CD8-positive, alpha-beta memory T cell (primary cell): ENCODE results near the gene XAGE1B. TPM values are rescaled to one million over a fixed set of nuclear protein-coding genes. Genes with fewer than 3 reads are reported as not detected.
"Not testable (repeated sequence)": the region's sequence is repeated elsewhere in the genome, so short reads cannot be mapped to it uniquely, and the experiment has no call there.

Source experiments
- CTCF ChIA-PET: fragments of 350-600 bp; sonication (Branson Sonifier 250); formaldehyde crosslinking; loops from one replicate; lab custom pipeline; 2021; ENCODE audit warnings: antibody characterized with exemption; lab: Charles Lee
- POLR2A ChIA-PET: fragments of 350-600 bp; sonication (Branson Sonifier 250); formaldehyde crosslinking; loops from one replicate; lab custom pipeline; 2021; ENCODE audit warnings: antibody characterized with exemption; lab: Charles Lee
- DNase-seq, 5 donors: peaks; one replicate each; pipeline versions ENCODE4 v3.0.0 to v3.0.0-alpha.2; 2020 to 2022; ENCODE audit warnings: mixed read lengths in 1 of 5
- H3K27ac ChIP-seq: one replicate; pipeline ENCODE4 v1.7.0; 2013; ENCODE audit warnings: low read depth, mild to moderate bottlenecking, low read length, moderate library complexity
- H3K27me3 ChIP-seq: 2 replicates; pipeline ENCODE4 v1.7.0; 2013; ENCODE audit warnings: low read length, mild to moderate bottlenecking; ENCODE audit not compliant: insufficient read depth, poor library complexity, severe bottlenecking
- H3K36me3 ChIP-seq: 2 replicates; pipeline ENCODE4 v1.7.0; 2013; ENCODE audit warnings: mild to moderate bottlenecking, low read length, moderate library complexity; ENCODE audit not compliant: insufficient read depth
- H3K4me1 ChIP-seq: 2 replicates; pipeline ENCODE4 v1.7.0; 2013; ENCODE audit warnings: mild to moderate bottlenecking, low read length, moderate library complexity; ENCODE audit not compliant: insufficient read depth
- H3K4me3 ChIP-seq: 2 replicates; pipeline ENCODE4 v1.7.0; 2013; ENCODE audit warnings: mild to moderate bottlenecking, low read length
- H3K9me3 ChIP-seq: 2 replicates; pipeline ENCODE4 v1.7.0; 2013; ENCODE audit warnings: mild to moderate bottlenecking, low read length
- H3K27ac Mint-ChIP-seq, 8 donors: one replicate each; pipeline ENCODE4 v1.8.0; 2020 to 2021; ENCODE audit warnings: mixed read lengths in 8 of 8, mild to moderate bottlenecking in 6 of 8, inconsistent platforms in 3 of 8, moderate library complexity in 3 of 8
- H3K27me3 Mint-ChIP-seq, 2 donors: one replicate each; pipeline ENCODE4 v1.8.0; 2020 to 2021; ENCODE audit warnings: mixed read lengths in 2 of 2, mild to moderate bottlenecking in 1 of 2, moderate library complexity in 1 of 2
- H3K36me3 Mint-ChIP-seq, 3 donors: one replicate each; pipeline ENCODE4 v1.8.0; 2020 to 2021; ENCODE audit warnings: mixed read lengths in 3 of 3, inconsistent platforms in 1 of 3, mild to moderate bottlenecking in 1 of 3
- H3K4me1 Mint-ChIP-seq, 3 donors: one replicate each; pipeline ENCODE4 v1.8.0; 2020 to 2021; ENCODE audit warnings: mixed read lengths in 3 of 3, inconsistent platforms in 1 of 3, mild to moderate bottlenecking in 1 of 3
- H3K4me3 Mint-ChIP-seq, 7 donors: one replicate each; pipeline ENCODE4 v1.8.0; 2020 to 2021; ENCODE audit warnings: mixed read lengths in 7 of 7, mild to moderate bottlenecking in 6 of 7, moderate library complexity in 4 of 7, inconsistent platforms in 2 of 7
- H3K9me3 Mint-ChIP-seq, 5 donors: one replicate each; pipeline ENCODE4 v1.8.0; 2020 to 2022; ENCODE audit warnings: mixed read lengths in 5 of 5, mild to moderate bottlenecking in 3 of 5, moderate library complexity in 2 of 5, inconsistent platforms in 1 of 5
- polyA plus RNA-seq: library from polyadenylated mRNA; unstranded; fragments of 300-500 nt; fragmentation: Illumina TruSeq; gene quantifications from one replicate; pipeline ENCODE4 v1.2.3, GENCODE V29; 2021
- total RNA-seq, 2 experiments: library from RNA; stranded (reverse); gene quantifications; one replicate each; pipeline ENCODE4 v1.2.3, GENCODE V29; 2021

XAGE1B gene, protein sequence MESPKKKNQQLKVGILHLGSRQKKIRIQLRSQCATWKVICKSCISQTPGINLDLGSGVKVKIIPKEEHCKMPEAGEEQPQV
- total RNA-seq = not detected
- polyA plus RNA-seq = not detected

DNA sequence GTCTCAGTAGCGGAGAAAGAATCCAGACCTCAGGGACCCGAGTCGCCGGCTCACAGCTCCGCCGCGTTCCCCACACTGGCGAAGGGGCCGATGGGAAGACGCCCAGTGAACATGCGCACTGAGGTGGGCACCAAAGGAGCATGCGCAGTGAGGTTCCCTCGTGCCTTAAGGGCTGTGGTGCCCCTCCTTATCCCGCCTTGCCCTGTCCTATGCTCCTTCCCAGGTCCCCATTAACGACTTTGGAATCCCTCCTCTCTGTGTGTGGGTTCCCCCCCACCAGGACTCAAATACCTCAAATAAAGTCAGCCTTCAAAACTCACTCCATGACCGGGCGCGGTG, at the start of gene XAGE1B:
Gene XAGE1B, minus strand, starts transcription at position 77 of the 339 bp plus-strand sequence. CDS start 1,536 bp downstream, outside the sequence.
- DNase-seq, H3K9me3 Mint-ChIP-seq, H3K27me3 ChIP-seq, H3K27ac Mint-ChIP-seq, H3K27me3 Mint-ChIP-seq, POLR2A ChIA-PET, CTCF ChIA-PET, H3K4me3 Mint-ChIP-seq, H3K36me3 Mint-ChIP-seq, H3K36me3 ChIP-seq, H3K4me3 ChIP-seq, H3K9me3 ChIP-seq, H3K27ac ChIP-seq, H3K4me1 Mint-ChIP-seq, H3K4me1 ChIP-seq: not testable (repeated sequence)

DNA sequence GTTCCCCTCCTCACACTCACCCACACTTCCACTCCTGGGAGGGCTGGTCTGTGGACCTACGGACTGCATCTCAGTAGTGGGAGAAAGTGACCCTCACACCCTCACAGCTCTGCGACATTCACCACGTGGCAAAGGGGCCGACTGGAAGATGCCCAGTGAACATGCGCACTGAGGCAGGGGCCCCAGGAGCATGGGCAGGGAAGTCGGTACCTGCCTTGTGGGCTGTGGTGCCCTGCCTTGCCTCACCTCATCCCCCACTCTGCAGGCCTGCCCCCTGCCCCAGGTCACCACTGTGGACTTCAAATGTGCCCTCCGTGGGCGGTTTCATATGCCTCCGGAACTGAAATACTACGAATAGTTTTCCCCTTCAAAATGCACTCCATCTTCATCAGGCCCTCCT, 46.2 kb upstream of the XAGE1B start:
- CTCF ChIA-PET = no interaction called here
- Histone ChIP-seq H3K36me3 (no peaks in the 10 kb centered on the region), H3K27ac (no peak overlapping the region), H3K27me3 (no peaks in the 10 kb centered on the region), H3K4me3 (no peak overlapping the region), H3K4me1 (no peaks in the 10 kb centered on the region), H3K9me3 (no peaks in the 10 kb centered on the region)
- Mint-ChIP-seq H3K27me3 (peaks cover 4 to 6% of the 10 kb centered on the region in 2 donors), H3K36me3 (no peaks in the 10 kb centered on the region), H3K27ac (no peak overlapping the region), H3K9me3 (peaks cover 0 to 2% (median 0%) of the 10 kb centered on the region in 5 donors), H3K4me1 (no peaks in the 10 kb centered on the region), H3K4me3 (no peak overlapping the region)
- POLR2A ChIA-PET = no interaction called here
- no peak for DNase-seq

DNA sequence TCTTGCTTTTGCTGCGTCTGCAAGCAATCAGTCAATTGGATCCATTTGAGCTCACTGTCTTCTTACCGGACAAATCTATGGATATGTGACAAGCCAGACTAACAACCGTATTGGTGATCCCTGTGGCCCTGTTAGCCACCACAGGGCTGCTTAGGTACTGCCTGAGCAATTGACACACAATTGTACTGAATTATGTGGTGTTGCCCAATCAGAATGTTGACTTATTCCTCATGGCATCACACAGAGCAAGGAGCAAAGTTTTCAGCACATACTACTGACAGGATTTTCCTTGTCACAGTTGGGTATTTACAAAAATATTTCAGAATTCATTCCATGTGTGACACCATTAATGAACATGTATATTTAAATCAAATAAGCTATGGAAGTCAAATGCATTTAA, 41.3 kb upstream of the XAGE1B start:
- Mint-ChIP-seq H3K4me1 (no peaks in the 10 kb centered on the region), H3K27ac (no peak overlapping the region), H3K36me3 (no peaks in the 10 kb centered on the region), H3K27me3 (peaks cover 0 to 1% of the 10 kb centered on the region in 2 donors), H3K4me3 (no peak overlapping the region), H3K9me3 (no peaks in the 10 kb centered on the region)
- Histone ChIP-seq H3K9me3 (no peaks in the 10 kb centered on the region), H3K27ac (no peak overlapping the region), H3K36me3 (no peaks in the 10 kb centered on the region), H3K27me3 (no peaks in the 10 kb centered on the region), H3K4me3 (no peak overlapping the region), H3K4me1 (no peaks in the 10 kb centered on the region)
- POLR2A ChIA-PET = no interaction called here
- DNase-seq = no peak
- CTCF ChIA-PET = no interaction called here

DNA sequence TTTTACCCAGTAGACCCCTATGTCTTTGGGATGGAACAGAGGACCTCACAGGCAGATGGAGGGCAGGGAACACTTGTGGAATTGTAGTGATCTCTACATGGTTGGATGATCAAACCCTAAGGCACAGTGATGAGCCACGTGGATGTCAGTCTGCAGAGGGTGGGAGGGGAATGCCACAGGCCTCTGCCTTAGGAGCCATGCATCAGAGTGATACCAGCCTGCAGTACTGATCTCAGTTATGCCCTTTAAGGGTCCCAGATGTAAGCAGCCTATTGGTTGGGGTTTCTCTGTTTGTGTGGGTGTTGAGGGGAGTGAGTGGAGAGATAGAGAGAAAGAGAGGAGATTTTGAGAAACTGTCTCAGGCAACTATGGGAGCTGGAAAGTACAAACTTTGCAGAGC, 39.9 kb upstream of the XAGE1B start:
- POLR2A ChIA-PET = no interaction called here
- H3K36me3 Mint-ChIP-seq = no peaks in the 10 kb centered on the region
- H3K4me3 ChIP-seq = no peak overlapping the region
- H3K27me3 ChIP-seq = no peaks in the 10 kb centered on the region
- H3K27me3 Mint-ChIP-seq = peaks cover 0 to 5% of the 10 kb centered on the region in 2 donors
- no peaks in the 10 kb centered on the region for H3K9me3 ChIP-seq
- H3K4me1 Mint-ChIP-seq = no peaks in the 10 kb centered on the region
- no peak overlapping the region for H3K4me3 Mint-ChIP-seq
- no peak overlapping the region for H3K27ac ChIP-seq
- CTCF ChIA-PET = no interaction called here
- H3K27ac Mint-ChIP-seq = no peak overlapping the region
- H3K36me3 ChIP-seq = no peaks in the 10 kb centered on the region
- DNase-seq = no peak
- no peaks in the 10 kb centered on the region for H3K9me3 Mint-ChIP-seq
- no peaks in the 10 kb centered on the region for H3K4me1 ChIP-seq

DNA sequence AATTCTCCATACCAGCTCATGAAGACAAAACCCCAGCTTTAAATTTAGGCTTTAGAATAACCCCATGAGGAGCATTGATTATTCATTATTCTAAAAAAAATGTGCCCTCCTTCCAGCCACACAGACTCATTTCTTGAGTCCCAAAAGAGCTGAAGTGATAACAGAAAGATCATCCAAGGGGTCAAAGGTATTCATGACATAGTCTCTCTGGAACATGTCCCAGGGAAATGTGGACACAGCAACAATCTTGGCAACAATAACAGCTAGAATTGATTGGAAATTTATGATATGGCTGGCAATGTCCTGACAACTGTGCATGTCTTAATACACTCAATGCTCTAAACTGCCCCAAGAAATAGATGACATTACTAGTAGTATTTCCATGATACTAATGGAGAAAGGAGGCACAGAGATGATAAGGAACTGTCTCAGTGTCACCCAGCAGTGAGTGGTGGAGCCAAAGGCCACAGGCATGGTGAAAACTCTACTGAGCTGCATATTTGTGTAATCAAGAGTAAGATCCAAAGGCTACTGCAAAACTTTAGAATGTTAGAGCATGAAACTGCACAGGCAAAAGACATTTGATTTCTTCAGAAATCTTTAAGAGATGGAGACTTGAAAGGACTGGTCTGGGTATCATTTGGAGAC, 37.3 kb upstream of the XAGE1B start:
- no peaks in the 10 kb centered on the region for H3K9me3 ChIP-seq
- Mint-ChIP-seq H3K27ac (no peak overlapping the region), H3K4me1 (no peaks in the 10 kb centered on the region), H3K36me3 (no peaks in the 10 kb centered on the region), H3K4me3 (no peak overlapping the region), H3K27me3 (peaks cover 0 to 6% of the 10 kb centered on the region in 2 donors), H3K9me3 (no peaks in the 10 kb centered on the region)
- no peaks in the 10 kb centered on the region for H3K36me3 ChIP-seq
- ChIA-PET POLR2A (no interaction called here), CTCF (no interaction called here)
- no peaks in the 10 kb centered on the region for H3K27me3 ChIP-seq
- no peak overlapping the region for H3K4me3 ChIP-seq
- no peak overlapping the region for H3K27ac ChIP-seq
- no peak for DNase-seq
- no peaks in the 10 kb centered on the region for H3K4me1 ChIP-seq

DNA sequence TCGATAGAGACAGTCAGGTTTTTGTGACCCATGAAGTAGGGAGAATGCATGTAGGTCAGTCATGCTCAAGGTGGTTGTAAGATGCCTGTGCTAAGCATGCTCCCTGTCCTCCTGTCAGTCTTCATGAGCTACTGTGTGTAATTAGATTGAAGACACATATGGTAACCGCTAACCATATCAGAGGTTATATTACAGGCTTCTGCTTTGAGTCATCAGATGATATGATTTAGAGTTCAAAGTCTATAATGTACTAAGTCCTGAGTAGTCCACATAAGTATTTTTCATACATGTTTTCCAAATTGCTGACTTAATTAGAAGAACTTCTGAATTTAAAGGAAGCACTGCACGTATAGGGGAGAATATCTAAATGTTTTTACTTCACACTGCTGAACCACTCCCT, 31.9 kb upstream of the XAGE1B start:
- H3K36me3 ChIP-seq, H3K4me1 ChIP-seq, CTCF ChIA-PET, H3K9me3 ChIP-seq, H3K4me1 Mint-ChIP-seq, H3K9me3 Mint-ChIP-seq, H3K27me3 ChIP-seq, H3K27ac Mint-ChIP-seq, POLR2A ChIA-PET, H3K27me3 Mint-ChIP-seq, H3K4me3 Mint-ChIP-seq, H3K4me3 ChIP-seq, H3K36me3 Mint-ChIP-seq, H3K27ac ChIP-seq, DNase-seq: not testable (repeated sequence)

DNA sequence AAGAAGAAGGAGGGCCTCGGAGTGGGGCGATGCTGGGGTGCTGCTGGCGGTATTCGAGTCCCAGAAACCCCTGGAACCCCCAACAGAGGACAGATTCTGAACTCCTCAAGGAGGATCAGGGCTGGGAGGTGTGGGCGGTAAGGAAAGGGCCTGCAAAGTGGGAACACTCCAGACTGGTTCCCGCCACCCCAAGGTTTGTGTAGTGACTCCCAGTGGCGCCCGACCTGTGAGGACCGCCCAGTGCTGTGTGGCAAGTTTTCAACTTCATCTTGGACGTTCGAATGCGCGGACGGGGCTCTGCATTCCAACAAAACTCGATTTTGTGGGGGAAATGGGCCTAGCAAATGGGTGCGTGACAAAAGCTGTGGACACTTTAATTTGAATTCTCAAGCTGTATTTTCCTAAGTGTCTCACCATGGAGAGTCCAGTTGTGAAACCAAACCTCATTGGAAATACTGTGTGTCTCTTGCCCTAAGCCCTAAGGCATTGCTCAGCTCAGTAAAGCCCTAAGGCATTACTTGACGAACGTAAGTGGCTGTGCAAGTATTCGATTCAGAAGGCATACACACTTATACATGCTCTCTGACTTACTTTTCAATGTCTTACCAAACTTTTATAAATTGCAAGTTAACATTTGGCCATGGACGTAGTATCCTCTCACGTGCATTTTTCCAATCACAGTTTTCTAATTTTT, 27.4 kb upstream of the XAGE1B start:
- POLR2A ChIA-PET = no interaction called here

DNA sequence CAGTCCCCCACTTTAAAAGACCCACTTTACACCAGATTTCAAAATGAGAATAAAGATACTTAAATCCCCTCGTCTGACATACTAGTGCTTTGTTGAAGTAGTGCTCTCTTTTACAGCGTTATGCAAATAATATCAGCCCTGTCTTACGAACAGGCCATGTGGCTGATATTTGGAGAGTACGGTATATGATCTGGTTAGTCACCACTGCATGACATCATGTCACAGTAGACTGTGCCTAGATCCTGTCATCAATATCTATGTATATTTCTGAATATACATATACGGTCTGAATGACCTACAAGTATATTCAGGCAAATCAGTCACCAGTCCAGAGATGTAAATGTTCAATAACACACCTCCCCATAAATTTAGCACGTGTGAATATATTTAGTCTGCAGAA, 25.4 kb upstream of the XAGE1B start:
- Mint-ChIP-seq H3K27me3 (peaks cover 4 to 8% of the 10 kb centered on the region in 2 donors), H3K9me3 (no peaks in the 10 kb centered on the region), H3K27ac (no peak overlapping the region), H3K36me3 (no peaks in the 10 kb centered on the region), H3K4me3 (no peak overlapping the region), H3K4me1 (no peaks in the 10 kb centered on the region)
- ChIA-PET CTCF (no interaction called here), POLR2A (no interaction called here)
- Histone ChIP-seq H3K9me3 (no peaks in the 10 kb centered on the region), H3K4me1 (no peaks in the 10 kb centered on the region), H3K36me3 (no peaks in the 10 kb centered on the region), H3K27ac (no peak overlapping the region), H3K4me3 (no peak overlapping the region), H3K27me3 (no peaks in the 10 kb centered on the region)
- DNase-seq = no peak

More for the DNA sequence above, 27.4 kb upstream of the XAGE1B start:
- CTCF ChIA-PET = no interaction called here
- H3K27me3 ChIP-seq = no peaks in the 10 kb centered on the region
- H3K4me3 ChIP-seq = no peak overlapping the region
- H3K36me3 ChIP-seq = no peaks in the 10 kb centered on the region
- no peak overlapping the region for H3K27ac ChIP-seq
- H3K36me3 Mint-ChIP-seq = no peaks in the 10 kb centered on the region
- no peaks in the 10 kb centered on the region for H3K4me1 ChIP-seq
- no peak for DNase-seq
- H3K9me3 Mint-ChIP-seq = no peaks in the 10 kb centered on the region
- no peaks in the 10 kb centered on the region for H3K9me3 ChIP-seq
- no peak overlapping the region for H3K27ac Mint-ChIP-seq
- no peak overlapping the region for H3K4me3 Mint-ChIP-seq
- no peaks in the 10 kb centered on the region for H3K4me1 Mint-ChIP-seq
- peaks cover 4 to 9% of the 10 kb centered on the region in 2 donors for H3K27me3 Mint-ChIP-seq
